Liver (tissue), 9 donors: Measurements from ENCODE around the gene PIEZO1. TPM values are rescaled to one million over a fixed set of nuclear protein-coding genes. Genes with fewer than 3 reads are reported as not detected.

Experiments used
- DNase-seq: peaks from one replicate; pipeline ENCODE4 v3.0.0-alpha.2; 2017; ENCODE audit warnings: low spot score
- H3K27ac ChIP-seq, 2 donors: one replicate each; pipeline ENCODE4 v1.7.0; 2013; ENCODE audit warnings: inconsistent platforms in 2 of 2, low read length in 2 of 2, control low read depth in 1 of 2, low read depth in 1 of 2, mild to moderate bottlenecking in 1 of 2
- H3K27me3 ChIP-seq, 4 donors: one replicate each; pipeline versions ENCODE4 v1.6.1 to v1.7.0; 2013; ENCODE audit warnings: low read length in 3 of 4, inconsistent platforms in 1 of 4, mild to moderate bottlenecking in 1 of 4, moderate library complexity in 1 of 4; ENCODE audit not compliant: control insufficient read depth in 4 of 4, insufficient read depth in 4 of 4
- H3K36me3 ChIP-seq, 4 donors: one replicate each; pipeline versions ENCODE4 v1.6.1 to v1.7.0; 2013; ENCODE audit warnings: low read length in 3 of 4, mild to moderate bottlenecking in 3 of 4, low read depth in 1 of 4, moderate library complexity in 1 of 4; ENCODE audit not compliant: control insufficient read depth in 4 of 4, insufficient read depth in 3 of 4
- H3K4me1 ChIP-seq, 4 donors: one replicate each; pipeline versions ENCODE4 v1.6.1 to v1.7.0; 2013; ENCODE audit warnings: low read length in 3 of 4, mild to moderate bottlenecking in 3 of 4, moderate library complexity in 1 of 4; ENCODE audit not compliant: control insufficient read depth in 4 of 4, insufficient read depth in 4 of 4
- H3K4me3 ChIP-seq, 3 donors: one replicate each; pipeline versions ENCODE4 v1.6.1 to v1.7.0; 2013; ENCODE audit warnings: low read length in 3 of 3, control low read depth in 1 of 3, low read depth in 1 of 3, mild to moderate bottlenecking in 1 of 3
- H3K9ac ChIP-seq, 2 donors: one replicate each; pipeline ENCODE4 v1.7.0; 2013; ENCODE audit warnings: low read length in 2 of 2, mild to moderate bottlenecking in 2 of 2, moderate library complexity in 2 of 2, control low read depth in 1 of 2, low read depth in 1 of 2
- H3K9me3 ChIP-seq, 4 donors: one replicate each; pipeline versions ENCODE4 v1.6.1 to v1.7.0; 2013; ENCODE audit warnings: low read length in 3 of 4; ENCODE audit not compliant: control insufficient read depth in 4 of 4
- EGR1 ChIP-seq, 2 donors: IDR thresholded peaks; 2 replicates each; pipeline ENCODE4 v1.6.1; 2016 to 2018; ENCODE audit warnings: antibody characterized with exemption in 2 of 2, low read depth in 2 of 2
- FOXA1 ChIP-seq: IDR thresholded peaks from 2 replicates; pipeline ENCODE4 v1.6.1; 2016; ENCODE audit warnings: antibody characterized with exemption
- FOXA2 ChIP-seq: IDR thresholded peaks from 2 replicates; pipeline ENCODE4 v1.6.1; 2016; ENCODE audit warnings: antibody characterized with exemption
- GABPA ChIP-seq, 2 donors: IDR thresholded peaks in 1 of 2; conservative IDR thresholded peaks in 1 of 2; 2 replicates each; pipeline ENCODE4 v1.6.1; 2016; ENCODE audit warnings: antibody characterized with exemption in 2 of 2, mild to moderate bottlenecking in 1 of 2, moderate library complexity in 1 of 2
- NR2F2 ChIP-seq: IDR thresholded peaks from 2 replicates; pipeline ENCODE4 v1.6.1; 2016; ENCODE audit warnings: antibody characterized with exemption
- RAD21 ChIP-seq, 2 donors: IDR thresholded peaks; 2 replicates each; pipeline ENCODE4 v1.6.1; 2016; ENCODE audit warnings: antibody characterized with exemption in 2 of 2, mild to moderate bottlenecking in 2 of 2
- RXRA ChIP-seq, 2 donors: IDR thresholded peaks; 2 replicates each; pipeline ENCODE4 v1.6.1; 2017 to 2018; ENCODE audit warnings: antibody characterized with exemption in 2 of 2, mild to moderate bottlenecking in 1 of 2
- TAF1 ChIP-seq: conservative IDR thresholded peaks from 2 replicates; pipeline ENCODE4 v1.6.1; 2016; ENCODE audit warnings: antibody characterized with exemption, mild to moderate bottlenecking
- YY1 ChIP-seq: IDR thresholded peaks from 2 replicates; pipeline ENCODE4 v1.6.1; 2016; ENCODE audit warnings: antibody characterized with exemption, mild to moderate bottlenecking
- WGBS: extraction: QIAGEN DNeasy Blood & Tissue Kit; methylation state at CpG from one replicate; pipeline ENCODE4 v1.1.7; 2013; 5-methylcytosine and 5-hydroxymethylcytosine counted together
- polyA plus RNA-seq, 2 donors: library from polyadenylated mRNA; stranded (reverse) in 1 of 2; unstranded in 1 of 2; fragments of 200-250 nt in 1 of 2; fragments of >200 nt in 1 of 2; fragmentation: Nextera tagmentation in 1 of 2; extraction: Ambion mirVana in 1 of 2; gene quantifications; one replicate each; pipeline versions ENCODE4 v1.2.1 to v1.2.3, GENCODE V29; 2013 to 2015
- total RNA-seq, 2 donors: library from RNA; depleted of rRNA; stranded (reverse); fragments of >200 nt; gene quantifications; one replicate each; pipeline ENCODE4 v1.2.3, GENCODE V29; 2014
- TF ChIP-seq, protein P1 (sequence below): IDR thresholded peaks from 2 replicates; pipeline ENCODE4 v1.6.1; 2016; ENCODE audit warnings: antibody characterized with exemption
- TF ChIP-seq, protein P2 (sequence below): IDR thresholded peaks from 2 replicates; pipeline ENCODE4 v1.6.1; 2016; ENCODE audit warnings: antibody characterized with exemption
- TF ChIP-seq, protein P3 (sequence below): IDR thresholded peaks from 2 replicates; pipeline ENCODE4 v1.6.1; 2016; ENCODE audit warnings: antibody characterized with exemption, mild to moderate bottlenecking
- TF ChIP-seq, protein P4 (sequence below): fragments of 150-350 bp; IDR thresholded peaks from 2 replicates; pipeline ENCODE4 v1.5.1; 2017; ENCODE audit warnings: improper control_type of control experiment, low read depth, low read length; ENCODE audit not compliant: missing input control
- donor health status: healthy.
- donor health status: healthy.
- donor health status: healthy.
- donor health status: healthy.
- donor health status: healthy.

PIEZO1 gene
- total and polyA plus RNA-seq, 4 donors, result 15.3 to 74.7 (median 59.2) TPM

DNA sequence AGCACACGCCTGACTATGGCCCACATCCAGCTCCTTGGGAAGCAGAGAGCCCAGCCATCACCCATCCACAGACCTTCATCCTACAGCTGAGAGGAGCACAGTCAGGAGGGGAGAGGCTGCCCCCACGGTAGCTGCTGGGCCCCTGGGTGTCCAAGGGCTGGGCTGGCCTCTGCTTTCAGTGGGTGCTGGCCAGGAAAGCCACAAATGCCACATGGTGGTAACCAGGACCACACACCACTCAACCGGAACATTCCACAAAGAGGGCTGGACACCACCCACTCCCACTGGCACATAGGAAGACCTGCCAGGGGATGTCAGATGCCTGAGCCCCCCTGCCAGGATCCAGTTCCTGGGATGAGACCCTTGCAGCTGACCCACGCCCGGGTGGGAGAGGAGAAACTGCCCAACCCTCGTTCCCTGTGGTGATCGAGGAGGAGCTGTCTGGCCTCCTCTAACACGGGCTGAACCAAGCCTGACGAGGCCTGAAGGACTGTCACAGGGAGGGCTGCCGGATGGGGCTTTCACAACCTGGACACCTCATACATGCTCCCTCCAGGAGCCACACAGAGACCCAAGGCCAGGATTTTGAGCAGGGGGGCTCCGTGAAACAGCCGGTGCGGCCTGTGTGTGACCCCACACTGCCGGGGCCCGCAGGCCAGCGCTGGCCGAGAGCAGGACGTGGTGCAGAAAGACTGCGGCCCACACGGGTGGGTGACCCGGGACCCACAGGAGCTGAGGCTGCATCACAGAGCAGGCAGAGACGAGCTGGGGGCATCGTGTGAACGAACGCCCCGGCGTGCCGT is 30.7 kb downstream of the PIEZO1 start:
- H3K36me3 ChIP-seq, result peaks cover 0 to 6% (median 1%) of the 10 kb centered on the region in 4 donors
- 94% methylated on average over 28 of the region's 28 CpGs for WGBS
- H3K9ac ChIP-seq, result no peak overlapping the region
- H3K4me1 ChIP-seq, result peaks cover 3 to 12% (median 11%) of the 10 kb centered on the region in 4 donors
- DNase-seq, result no peak
- H3K9me3 ChIP-seq, result no peaks in the 10 kb centered on the region
- H3K27me3 ChIP-seq, result no peaks in the 10 kb centered on the region
- H3K27ac ChIP-seq, result no peak overlapping the region
- no peak overlapping the region for H3K4me3 ChIP-seq
- TF ChIP-seq, protein P1, sequence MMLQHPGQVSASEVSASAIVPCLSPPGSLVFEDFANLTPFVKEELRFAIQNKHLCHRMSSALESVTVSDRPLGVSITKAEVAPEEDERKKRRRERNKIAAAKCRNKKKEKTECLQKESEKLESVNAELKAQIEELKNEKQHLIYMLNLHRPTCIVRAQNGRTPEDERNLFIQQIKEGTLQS, result no peak
- TF ChIP-seq EGR1 (IDR thresholded peaks at IDR 0.05; ENCODE audit: low read depth in 2 of 2) (no peak), GABPA (IDR thresholded peaks at IDR 0.05 in 1 of 2, conservative IDR thresholded peaks at IDR 0.05 in 1 of 2) (no peak), RAD21 (IDR thresholded peaks at IDR 0.05) (no peak), NR2F2 (no peak), YY1 (no peak), FOXA2 (no peak), FOXA1 (no peak), TAF1 (no peak), RXRA (IDR thresholded peaks at IDR 0.05) (no peak)
- TF ChIP-seq, protein P2, sequence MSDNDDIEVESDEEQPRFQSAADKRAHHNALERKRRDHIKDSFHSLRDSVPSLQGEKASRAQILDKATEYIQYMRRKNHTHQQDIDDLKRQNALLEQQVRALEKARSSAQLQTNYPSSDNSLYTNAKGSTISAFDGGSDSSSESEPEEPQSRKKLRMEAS, result no peak
- TF ChIP-seq, protein P3, sequence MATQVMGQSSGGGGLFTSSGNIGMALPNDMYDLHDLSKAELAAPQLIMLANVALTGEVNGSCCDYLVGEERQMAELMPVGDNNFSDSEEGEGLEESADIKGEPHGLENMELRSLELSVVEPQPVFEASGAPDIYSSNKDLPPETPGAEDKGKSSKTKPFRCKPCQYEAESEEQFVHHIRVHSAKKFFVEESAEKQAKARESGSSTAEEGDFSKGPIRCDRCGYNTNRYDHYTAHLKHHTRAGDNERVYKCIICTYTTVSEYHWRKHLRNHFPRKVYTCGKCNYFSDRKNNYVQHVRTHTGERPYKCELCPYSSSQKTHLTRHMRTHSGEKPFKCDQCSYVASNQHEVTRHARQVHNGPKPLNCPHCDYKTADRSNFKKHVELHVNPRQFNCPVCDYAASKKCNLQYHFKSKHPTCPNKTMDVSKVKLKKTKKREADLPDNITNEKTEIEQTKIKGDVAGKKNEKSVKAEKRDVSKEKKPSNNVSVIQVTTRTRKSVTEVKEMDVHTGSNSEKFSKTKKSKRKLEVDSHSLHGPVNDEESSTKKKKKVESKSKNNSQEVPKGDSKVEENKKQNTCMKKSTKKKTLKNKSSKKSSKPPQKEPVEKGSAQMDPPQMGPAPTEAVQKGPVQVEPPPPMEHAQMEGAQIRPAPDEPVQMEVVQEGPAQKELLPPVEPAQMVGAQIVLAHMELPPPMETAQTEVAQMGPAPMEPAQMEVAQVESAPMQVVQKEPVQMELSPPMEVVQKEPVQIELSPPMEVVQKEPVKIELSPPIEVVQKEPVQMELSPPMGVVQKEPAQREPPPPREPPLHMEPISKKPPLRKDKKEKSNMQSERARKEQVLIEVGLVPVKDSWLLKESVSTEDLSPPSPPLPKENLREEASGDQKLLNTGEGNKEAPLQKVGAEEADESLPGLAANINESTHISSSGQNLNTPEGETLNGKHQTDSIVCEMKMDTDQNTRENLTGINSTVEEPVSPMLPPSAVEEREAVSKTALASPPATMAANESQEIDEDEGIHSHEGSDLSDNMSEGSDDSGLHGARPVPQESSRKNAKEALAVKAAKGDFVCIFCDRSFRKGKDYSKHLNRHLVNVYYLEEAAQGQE, result no peak
- TF ChIP-seq, protein P4, sequence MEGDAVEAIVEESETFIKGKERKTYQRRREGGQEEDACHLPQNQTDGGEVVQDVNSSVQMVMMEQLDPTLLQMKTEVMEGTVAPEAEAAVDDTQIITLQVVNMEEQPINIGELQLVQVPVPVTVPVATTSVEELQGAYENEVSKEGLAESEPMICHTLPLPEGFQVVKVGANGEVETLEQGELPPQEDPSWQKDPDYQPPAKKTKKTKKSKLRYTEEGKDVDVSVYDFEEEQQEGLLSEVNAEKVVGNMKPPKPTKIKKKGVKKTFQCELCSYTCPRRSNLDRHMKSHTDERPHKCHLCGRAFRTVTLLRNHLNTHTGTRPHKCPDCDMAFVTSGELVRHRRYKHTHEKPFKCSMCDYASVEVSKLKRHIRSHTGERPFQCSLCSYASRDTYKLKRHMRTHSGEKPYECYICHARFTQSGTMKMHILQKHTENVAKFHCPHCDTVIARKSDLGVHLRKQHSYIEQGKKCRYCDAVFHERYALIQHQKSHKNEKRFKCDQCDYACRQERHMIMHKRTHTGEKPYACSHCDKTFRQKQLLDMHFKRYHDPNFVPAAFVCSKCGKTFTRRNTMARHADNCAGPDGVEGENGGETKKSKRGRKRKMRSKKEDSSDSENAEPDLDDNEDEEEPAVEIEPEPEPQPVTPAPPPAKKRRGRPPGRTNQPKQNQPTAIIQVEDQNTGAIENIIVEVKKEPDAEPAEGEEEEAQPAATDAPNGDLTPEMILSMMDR, result no peak

DNA sequence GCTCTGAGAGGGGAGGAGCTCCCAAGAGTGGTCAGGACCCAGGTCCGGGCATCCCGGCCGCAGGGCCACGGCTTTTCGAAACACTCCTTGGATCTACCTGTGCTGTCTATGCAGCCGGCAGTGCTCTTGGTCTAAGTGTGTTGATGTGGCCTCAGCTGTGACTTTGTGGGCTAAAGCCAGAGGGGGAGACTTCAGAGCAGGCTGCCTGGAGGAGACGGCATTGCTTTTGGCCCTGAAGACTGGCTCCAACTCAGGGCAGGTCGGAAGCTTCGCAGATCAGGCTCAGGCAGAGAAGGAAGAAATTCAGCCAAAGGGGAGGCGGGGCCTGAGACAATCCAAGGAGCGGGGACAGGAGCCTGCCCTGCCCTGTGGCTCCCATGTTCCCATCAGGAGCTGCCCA is 31.4 kb downstream of the PIEZO1 start:
- Histone ChIP-seq H3K27ac (no peak overlapping the region), H3K27me3 (no peaks in the 10 kb centered on the region), H3K4me3 (no peak overlapping the region), H3K9me3 (no peaks in the 10 kb centered on the region), H3K36me3 (peaks cover 0 to 6% (median 1%) of the 10 kb centered on the region in 4 donors), H3K4me1 (peaks cover 0 to 5% (median 4%) of the 10 kb centered on the region in 4 donors), H3K9ac (no peak overlapping the region)
- TF ChIP-seq FOXA2, result no peak
- TF ChIP-seq, protein P1, result no peak
- WGBS, result 86% methylated on average over 11 of the region's 11 CpGs
- DNase-seq, result no peak
